BE2C (cell line): Measurements from ENCODE around the gene MISP3.
A peak's percentile ranks its signal among the peaks of the same experiment; 100 is the strongest.

Source experiments
- DNase-seq: peaks from one replicate; pipeline ENCODE4 v3.0.0-alpha.2; 2020
- H3K27me3 ChIP-seq: fragments of 250-450 bp; sonication (Bioruptor Pico); 2 replicates; pipeline ENCODE4 v1.5.1; 2020; ENCODE audit warnings: mild to moderate bottlenecking
- H3K36me3 ChIP-seq: fragments of 250-450 bp; sonication (Bioruptor Pico); 2 replicates; pipeline ENCODE4 v1.5.1; 2020; ENCODE audit warnings: mild to moderate bottlenecking
- H3K4me1 ChIP-seq: fragments of 250-450 bp; sonication (Bioruptor Pico); 2 replicates; pipeline ENCODE4 v1.5.1; 2020
- H3K4me3 ChIP-seq: 2 replicates; pipeline ENCODE4 v1.5.1; 2011; ENCODE audit warnings: low read depth, low read length
- H3K9me3 ChIP-seq: fragments of 250-450 bp; sonication (Bioruptor Pico); 2 replicates; pipeline ENCODE4 v1.5.1; 2020
- TF ChIP-seq, protein P1 (sequence below): IDR thresholded peaks from 2 replicates; pipeline ENCODE4 v1.5.1; 2012; ENCODE audit warnings: mild to moderate bottlenecking, low read depth, low read length

Gene MISP3

GRCh38 chr19:14056741-14057356 is 15.7 kb upstream of the MISP3 start:
- TF ChIP-seq, protein P1, sequence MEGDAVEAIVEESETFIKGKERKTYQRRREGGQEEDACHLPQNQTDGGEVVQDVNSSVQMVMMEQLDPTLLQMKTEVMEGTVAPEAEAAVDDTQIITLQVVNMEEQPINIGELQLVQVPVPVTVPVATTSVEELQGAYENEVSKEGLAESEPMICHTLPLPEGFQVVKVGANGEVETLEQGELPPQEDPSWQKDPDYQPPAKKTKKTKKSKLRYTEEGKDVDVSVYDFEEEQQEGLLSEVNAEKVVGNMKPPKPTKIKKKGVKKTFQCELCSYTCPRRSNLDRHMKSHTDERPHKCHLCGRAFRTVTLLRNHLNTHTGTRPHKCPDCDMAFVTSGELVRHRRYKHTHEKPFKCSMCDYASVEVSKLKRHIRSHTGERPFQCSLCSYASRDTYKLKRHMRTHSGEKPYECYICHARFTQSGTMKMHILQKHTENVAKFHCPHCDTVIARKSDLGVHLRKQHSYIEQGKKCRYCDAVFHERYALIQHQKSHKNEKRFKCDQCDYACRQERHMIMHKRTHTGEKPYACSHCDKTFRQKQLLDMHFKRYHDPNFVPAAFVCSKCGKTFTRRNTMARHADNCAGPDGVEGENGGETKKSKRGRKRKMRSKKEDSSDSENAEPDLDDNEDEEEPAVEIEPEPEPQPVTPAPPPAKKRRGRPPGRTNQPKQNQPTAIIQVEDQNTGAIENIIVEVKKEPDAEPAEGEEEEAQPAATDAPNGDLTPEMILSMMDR, result no peak
- Histone ChIP-seq H3K4me3 (peak overlapping the region; percentile 40), H3K36me3 (no peaks in the 10 kb centered on the region), H3K4me1 (no peaks in the 10 kb centered on the region), H3K27me3 (no peaks in the 10 kb centered on the region), H3K9me3 (no peaks in the 10 kb centered on the region)
- DNase-seq, result no peak

GRCh38 chr19:14058182-14059092 is 14.1 kb upstream of the MISP3 start:
- Histone ChIP-seq H3K4me3 (peak overlapping the region; percentile 38), H3K9me3 (no peaks in the 10 kb centered on the region), H3K36me3 (no peaks in the 10 kb centered on the region), H3K27me3 (no peaks in the 10 kb centered on the region), H3K4me1 (no peaks in the 10 kb centered on the region)
- TF ChIP-seq, protein P1, result no peak
- DNase-seq, result no peak

GRCh38 chr19:14059093-14059480 is 13.5 kb upstream of the MISP3 start:
- TF ChIP-seq, protein P1, result peak; percentile 63
- Histone ChIP-seq H3K36me3 (no peaks in the 10 kb centered on the region), H3K9me3 (no peaks in the 10 kb centered on the region), H3K4me1 (no peaks in the 10 kb centered on the region), H3K27me3 (no peaks in the 10 kb centered on the region), H3K4me3 (no peak overlapping the region)
- DNase-seq, result no peak

- no peak for DNase-seq
- TF ChIP-seq, protein P1, result no peak
- Histone ChIP-seq H3K27me3 (no peaks in the 10 kb centered on the region), H3K36me3 (no peaks in the 10 kb centered on the region), H3K4me3 (no peak overlapping the region), H3K4me1 (no peaks in the 10 kb centered on the region), H3K9me3 (no peaks in the 10 kb centered on the region)
Observed at GRCh38 chr19:14059652-14060155, 12.9 kb upstream of the MISP3 start.

- Histone ChIP-seq H3K4me1 (no peaks in the 10 kb centered on the region), H3K36me3 (no peaks in the 10 kb centered on the region), H3K9me3 (no peaks in the 10 kb centered on the region), H3K4me3 (no peak overlapping the region), H3K27me3 (no peaks in the 10 kb centered on the region)
- TF ChIP-seq, protein P1, result no peak
- no peak for DNase-seq
Observed at GRCh38 chr19:14061081-14061749, 11.4 kb upstream of the MISP3 start.
